Measurements from ENCODE around the gene RIGI.

DNA sequence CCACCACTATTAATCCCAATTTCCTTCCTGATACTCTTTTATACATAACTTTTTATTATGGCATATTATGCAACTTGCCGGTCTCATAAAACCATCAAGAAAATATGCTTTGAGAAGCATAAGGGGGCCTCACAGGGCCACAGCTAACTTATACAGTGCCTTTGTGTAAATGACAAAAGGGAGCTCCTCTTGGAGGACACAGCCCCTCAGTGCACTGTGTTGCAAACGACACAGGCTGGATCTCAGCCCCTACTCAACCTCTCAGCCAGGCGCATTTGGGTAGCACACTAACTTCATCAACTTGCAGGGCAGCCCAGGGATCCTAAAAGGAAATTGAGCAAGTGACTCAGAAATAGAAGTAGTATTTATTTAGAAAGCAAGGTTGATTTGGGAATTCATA lies 35.4 kb downstream of the RIGI start:
- TF ChIP-seq FOXP2 (optimal IDR thresholded peaks at IDR 0.05; ENCODE audit: borderline replicate concordance, extremely low read depth, extremely low read length, insufficient read depth) (no peak), POLR2AphosphoS5 (IDR thresholded peaks at IDR 0.05; ENCODE audit: low read depth, low read length) (no peak)

All from PFSK-1 (cell line).